Neural cell (in vitro differentiated cells): ENCODE results near the gene SDSL. TPM values are rescaled to one million over a fixed set of nuclear protein-coding genes. Genes with fewer than 3 reads are reported as not detected.

Experiments
- H2AFZ ChIP-seq: fragments of 200-600, 300-800 bp; sonication (generic), shearing (Covaris generic); 2 replicates; pipeline ENCODE4 v1.6.0; 2014; ENCODE audit warnings: low read depth, mild to moderate bottlenecking, antibody characterized with exemption, low read length, moderate library complexity
- H3F3A ChIP-seq: fragments of 200-600 bp; shearing (Covaris generic); 2 replicates; pipeline ENCODE4 v1.6.1; 2016; ENCODE audit warnings: mild to moderate bottlenecking, moderate library complexity, mixed read lengths, antibody characterized with exemption, low read length; ENCODE audit not compliant: insufficient read depth, poor library complexity, severe bottlenecking
- H3K27ac ChIP-seq: fragments of 200-600, 300-800 bp; sonication (generic), shearing (Covaris generic); 2 replicates; pipeline ENCODE4 v1.5.1; 2014; ENCODE audit warnings: mild to moderate bottlenecking, low read length, moderate library complexity
- H3K27me3 ChIP-seq: fragments of 300-800, 200-600 bp; sonication (generic), shearing (Covaris generic); 2 replicates; pipeline ENCODE4 v1.6.0; 2014; ENCODE audit warnings: mild to moderate bottlenecking, low read depth, low read length, moderate library complexity; ENCODE audit not compliant: insufficient read depth
- H3K36me3 ChIP-seq: fragments of 300-800, 200-600 bp; sonication (generic), shearing (Covaris generic); 2 replicates; pipeline ENCODE4 v1.5.1; 2014; ENCODE audit warnings: mild to moderate bottlenecking, antibody characterized with exemption, low read length, moderate library complexity; ENCODE audit not compliant: insufficient read depth
- H3K4me2 ChIP-seq: fragments of 300-800, 200-600 bp; sonication (generic), shearing (Covaris generic); 2 replicates; pipeline ENCODE4 v1.6.0; 2014; ENCODE audit warnings: mild to moderate bottlenecking, low read length
- H3K4me3 ChIP-seq: fragments of 300-800, 200-600 bp; sonication (generic), shearing (Covaris generic); 2 replicates; pipeline ENCODE4 v1.5.1; 2014; ENCODE audit warnings: mild to moderate bottlenecking, low read length, moderate library complexity
- H3K79me2 ChIP-seq: fragments of 200-600 bp; shearing (Covaris generic); replicated peaks from 2 replicates; pipeline ENCODE4 v1.6.0; 2014; ENCODE audit warnings: mild to moderate bottlenecking, low read length, moderate library complexity; ENCODE audit not compliant: insufficient read depth
- H3K9ac ChIP-seq: fragments of 300-800, 200-600 bp; sonication (generic), shearing (Covaris generic); 2 replicates; pipeline ENCODE4 v1.6.1; 2016; ENCODE audit warnings: mild to moderate bottlenecking, low read length, mixed read lengths
- H3K9me2 ChIP-seq: fragments of 200-600 bp; shearing (Covaris generic); 2 replicates; pipeline ENCODE4 v1.6.1; 2016; ENCODE audit warnings: mild to moderate bottlenecking, low read length, mixed read lengths; ENCODE audit not compliant: insufficient read depth
- H3K9me3 ChIP-seq: fragments of 200-600, 300-800 bp; sonication (generic), shearing (Covaris generic); 2 replicates; pipeline ENCODE4 v1.6.1; 2016; ENCODE audit warnings: mild to moderate bottlenecking, mixed run types, low read length, moderate library complexity, mixed read lengths
- H4K20me1 ChIP-seq: fragments of 200-600 bp; shearing (Covaris generic); 2 replicates; pipeline ENCODE4 v1.6.1; 2016; ENCODE audit warnings: mild to moderate bottlenecking, mixed run types; ENCODE audit not compliant: insufficient read depth
- EP300 ChIP-seq: fragments of 450-650 bp; conservative IDR thresholded peaks from 2 replicates; pipeline ENCODE4 v1.6.1; 2014; ENCODE audit warnings: antibody characterized with exemption, mild to moderate bottlenecking, moderate library complexity; ENCODE audit not compliant: poor library complexity, severe bottlenecking
- EZH2 ChIP-seq: fragments of 200-600, 300-800 bp; shearing (Covaris generic), sonication (generic); IDR thresholded peaks from 2 replicates; pipeline ENCODE4 v1.6.1; 2014; ENCODE audit warnings: antibody characterized with exemption, low read length, borderline replicate concordance, mild to moderate bottlenecking; ENCODE audit not compliant: insufficient read depth, poor library complexity, severe bottlenecking
- MXI1 ChIP-seq: fragments of 450-650 bp; conservative IDR thresholded peaks from 2 replicates; pipeline ENCODE4 v1.6.1; 2014; ENCODE audit warnings: antibody characterized with exemption, mild to moderate bottlenecking; ENCODE audit not compliant: poor library complexity, severe bottlenecking
- POLR2AphosphoS5 ChIP-seq: IDR thresholded peaks from 2 replicates; pipeline ENCODE4 v1.6.1; 2012
- RAD21 ChIP-seq: fragments of 450-650 bp; conservative IDR thresholded peaks from 2 replicates; pipeline ENCODE4 v1.6.1; 2014; ENCODE audit warnings: antibody characterized with exemption, mild to moderate bottlenecking, moderate library complexity
- SMC3 ChIP-seq: fragments of 450-650 bp; conservative IDR thresholded peaks from 2 replicates; pipeline ENCODE4 v1.6.1; 2014; ENCODE audit warnings: antibody characterized with exemption, mild to moderate bottlenecking, moderate library complexity; ENCODE audit not compliant: poor library complexity
- TAF1 ChIP-seq: IDR thresholded peaks from 2 replicates; pipeline ENCODE4 v1.6.1; 2012; ENCODE audit warnings: low read depth
- polyA plus RNA-seq: library from polyadenylated mRNA; depleted of rRNA; stranded (reverse); fragments of >200 nt; gene quantifications from 2 replicates; pipeline ENCODE4 v1.2.3, GENCODE V29; 2014
- TF ChIP-seq, protein P1 (sequence below): fragments of 450-650 bp; IDR thresholded peaks from 2 replicates; pipeline ENCODE4 v1.5.1; 2014; ENCODE audit warnings: antibody characterized with exemption, mild to moderate bottlenecking, moderate library complexity; ENCODE audit not compliant: poor library complexity, severe bottlenecking
- TF ChIP-seq, protein P2 (sequence below): IDR thresholded peaks from 2 replicates; pipeline ENCODE4 v1.6.1; 2012; ENCODE audit warnings: borderline replicate concordance

SDSL gene
- polyA plus RNA-seq, 1 donor from 2014 or later: 2.7 TPM

DNA sequence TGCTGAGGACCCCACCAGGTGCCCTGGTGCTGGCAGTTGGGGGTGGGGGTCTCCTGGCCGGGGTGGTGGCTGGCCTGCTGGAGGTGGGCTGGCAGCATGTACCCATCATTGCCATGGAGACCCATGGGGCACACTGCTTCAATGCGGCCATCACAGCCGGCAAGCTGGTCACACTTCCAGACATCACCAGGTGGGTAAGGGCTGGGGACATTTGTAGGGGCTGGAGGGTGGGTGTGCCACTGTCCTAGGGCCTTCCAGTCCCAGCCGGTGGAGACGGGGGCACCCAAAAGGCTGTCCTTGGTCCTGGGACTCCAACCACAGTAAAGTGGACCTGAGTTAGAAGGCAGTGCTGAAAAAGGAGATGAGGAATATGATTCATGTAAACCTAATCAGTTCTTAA, 13.2 kb downstream of the SDSL start:
- H3K9me3 ChIP-seq: no peaks in the 10 kb centered on the region
- no peaks in the 10 kb centered on the region for H3K79me2 ChIP-seq
- H3K9ac ChIP-seq: no peak overlapping the region
- TF ChIP-seq MXI1: no peak
- no peak for TF ChIP-seq RAD21
- no peak for TF ChIP-seq TAF1
- TF ChIP-seq, protein P1, sequence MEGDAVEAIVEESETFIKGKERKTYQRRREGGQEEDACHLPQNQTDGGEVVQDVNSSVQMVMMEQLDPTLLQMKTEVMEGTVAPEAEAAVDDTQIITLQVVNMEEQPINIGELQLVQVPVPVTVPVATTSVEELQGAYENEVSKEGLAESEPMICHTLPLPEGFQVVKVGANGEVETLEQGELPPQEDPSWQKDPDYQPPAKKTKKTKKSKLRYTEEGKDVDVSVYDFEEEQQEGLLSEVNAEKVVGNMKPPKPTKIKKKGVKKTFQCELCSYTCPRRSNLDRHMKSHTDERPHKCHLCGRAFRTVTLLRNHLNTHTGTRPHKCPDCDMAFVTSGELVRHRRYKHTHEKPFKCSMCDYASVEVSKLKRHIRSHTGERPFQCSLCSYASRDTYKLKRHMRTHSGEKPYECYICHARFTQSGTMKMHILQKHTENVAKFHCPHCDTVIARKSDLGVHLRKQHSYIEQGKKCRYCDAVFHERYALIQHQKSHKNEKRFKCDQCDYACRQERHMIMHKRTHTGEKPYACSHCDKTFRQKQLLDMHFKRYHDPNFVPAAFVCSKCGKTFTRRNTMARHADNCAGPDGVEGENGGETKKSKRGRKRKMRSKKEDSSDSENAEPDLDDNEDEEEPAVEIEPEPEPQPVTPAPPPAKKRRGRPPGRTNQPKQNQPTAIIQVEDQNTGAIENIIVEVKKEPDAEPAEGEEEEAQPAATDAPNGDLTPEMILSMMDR: no peak
- no peak for TF ChIP-seq SMC3
- no peak for TF ChIP-seq EP300
- TF ChIP-seq EZH2: no peak
- TF ChIP-seq, protein P2, sequence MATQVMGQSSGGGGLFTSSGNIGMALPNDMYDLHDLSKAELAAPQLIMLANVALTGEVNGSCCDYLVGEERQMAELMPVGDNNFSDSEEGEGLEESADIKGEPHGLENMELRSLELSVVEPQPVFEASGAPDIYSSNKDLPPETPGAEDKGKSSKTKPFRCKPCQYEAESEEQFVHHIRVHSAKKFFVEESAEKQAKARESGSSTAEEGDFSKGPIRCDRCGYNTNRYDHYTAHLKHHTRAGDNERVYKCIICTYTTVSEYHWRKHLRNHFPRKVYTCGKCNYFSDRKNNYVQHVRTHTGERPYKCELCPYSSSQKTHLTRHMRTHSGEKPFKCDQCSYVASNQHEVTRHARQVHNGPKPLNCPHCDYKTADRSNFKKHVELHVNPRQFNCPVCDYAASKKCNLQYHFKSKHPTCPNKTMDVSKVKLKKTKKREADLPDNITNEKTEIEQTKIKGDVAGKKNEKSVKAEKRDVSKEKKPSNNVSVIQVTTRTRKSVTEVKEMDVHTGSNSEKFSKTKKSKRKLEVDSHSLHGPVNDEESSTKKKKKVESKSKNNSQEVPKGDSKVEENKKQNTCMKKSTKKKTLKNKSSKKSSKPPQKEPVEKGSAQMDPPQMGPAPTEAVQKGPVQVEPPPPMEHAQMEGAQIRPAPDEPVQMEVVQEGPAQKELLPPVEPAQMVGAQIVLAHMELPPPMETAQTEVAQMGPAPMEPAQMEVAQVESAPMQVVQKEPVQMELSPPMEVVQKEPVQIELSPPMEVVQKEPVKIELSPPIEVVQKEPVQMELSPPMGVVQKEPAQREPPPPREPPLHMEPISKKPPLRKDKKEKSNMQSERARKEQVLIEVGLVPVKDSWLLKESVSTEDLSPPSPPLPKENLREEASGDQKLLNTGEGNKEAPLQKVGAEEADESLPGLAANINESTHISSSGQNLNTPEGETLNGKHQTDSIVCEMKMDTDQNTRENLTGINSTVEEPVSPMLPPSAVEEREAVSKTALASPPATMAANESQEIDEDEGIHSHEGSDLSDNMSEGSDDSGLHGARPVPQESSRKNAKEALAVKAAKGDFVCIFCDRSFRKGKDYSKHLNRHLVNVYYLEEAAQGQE: no peak
- TF ChIP-seq POLR2AphosphoS5: no peak
- no peaks in the 10 kb centered on the region for H3K9me2 ChIP-seq
- H3K27ac ChIP-seq: no peak overlapping the region
- no peak overlapping the region for H3K4me2 ChIP-seq
- H4K20me1 ChIP-seq: no peaks in the 10 kb centered on the region
- H3F3A ChIP-seq: no peaks in the 10 kb centered on the region
- no peak overlapping the region for H3K4me3 ChIP-seq
- H3K27me3 ChIP-seq: no peaks in the 10 kb centered on the region
- no peaks in the 10 kb centered on the region for H3K36me3 ChIP-seq
- no peak overlapping the region for H2AFZ ChIP-seq

DNA sequence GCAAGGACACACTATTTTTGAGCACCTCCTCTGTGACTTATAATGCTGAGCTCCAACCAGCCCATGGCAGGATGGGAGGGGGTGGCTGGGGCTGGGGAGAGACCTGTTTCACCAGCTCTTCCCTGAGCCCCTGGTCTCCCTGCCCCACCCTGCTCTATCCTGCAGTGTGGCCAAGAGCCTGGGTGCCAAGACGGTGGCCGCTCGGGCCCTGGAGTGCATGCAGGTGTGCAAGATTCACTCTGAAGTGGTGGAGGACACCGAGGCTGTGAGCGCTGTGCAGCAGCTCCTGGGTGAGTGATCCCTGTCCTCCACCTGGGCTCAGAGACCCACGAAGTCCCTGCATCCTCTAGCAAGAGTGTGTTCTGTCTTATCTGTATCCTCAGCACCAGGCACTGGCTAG, 14.4 kb downstream of the SDSL start:
- H3K4me3 ChIP-seq: no peak overlapping the region
- H3K27ac ChIP-seq: no peak overlapping the region
- no peak overlapping the region for H3K9ac ChIP-seq
- H3K36me3 ChIP-seq: no peaks in the 10 kb centered on the region
- H3K27me3 ChIP-seq: no peaks in the 10 kb centered on the region
- no peak for TF ChIP-seq EP300
- TF ChIP-seq POLR2AphosphoS5: no peak
- TF ChIP-seq, protein P1: no peak
- TF ChIP-seq MXI1: no peak
- no peak for TF ChIP-seq EZH2
- no peak for TF ChIP-seq SMC3
- no peak for TF ChIP-seq RAD21
- TF ChIP-seq, protein P2: no peak
- no peak for TF ChIP-seq TAF1
- no peaks in the 10 kb centered on the region for H4K20me1 ChIP-seq
- no peaks in the 10 kb centered on the region for H3F3A ChIP-seq
- no peak overlapping the region for H3K4me2 ChIP-seq
- no peaks in the 10 kb centered on the region for H3K9me3 ChIP-seq
- no peaks in the 10 kb centered on the region for H3K79me2 ChIP-seq
- no peak overlapping the region for H2AFZ ChIP-seq
- H3K9me2 ChIP-seq: no peaks in the 10 kb centered on the region
